ENCODE data around the gene GAS7.
A peak's percentile ranks its signal among the peaks of the same experiment; 100 is the strongest.

Gene GAS7

DNA sequence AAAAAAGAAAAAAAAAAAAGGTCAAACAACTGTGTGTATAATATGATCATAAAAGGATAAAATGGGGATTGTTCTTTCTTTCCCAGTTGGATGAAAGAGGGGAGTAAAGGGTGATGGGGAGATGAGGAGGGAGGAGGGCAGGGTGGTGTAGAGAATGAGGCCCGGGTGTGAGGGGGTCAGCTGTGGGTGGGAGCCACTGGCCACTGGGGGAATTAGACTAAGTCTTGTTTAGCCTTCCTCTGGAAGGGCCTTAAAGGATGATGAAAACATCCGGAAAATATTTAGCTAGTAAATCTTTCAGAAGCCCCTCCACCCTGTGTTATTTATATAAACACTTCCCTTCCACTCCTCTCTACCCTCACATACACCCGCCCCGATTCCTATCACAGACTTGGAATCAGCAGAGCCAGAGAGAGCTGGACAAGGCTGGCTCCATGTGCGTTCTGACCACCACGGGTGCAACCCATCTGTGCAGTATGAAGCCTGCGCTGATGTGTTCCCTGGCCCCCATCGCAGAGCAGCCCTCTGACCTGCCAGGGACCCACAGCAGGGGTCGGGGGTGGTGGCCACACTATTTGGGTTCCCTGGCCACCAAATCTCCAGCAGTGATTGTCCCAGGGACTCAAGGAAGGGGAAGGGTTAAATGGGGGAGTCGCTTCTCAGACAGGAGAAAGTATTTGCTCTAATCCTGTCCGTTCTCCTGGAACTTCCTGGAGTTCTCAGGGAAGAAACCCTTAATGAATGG lies 72.7 kb downstream of the GAS7 start:
- no peaks in the 10 kb centered on the region for H3K36me3 ChIP-seq (ENCODE audit: control insufficient read depth in 2 of 2, insufficient read depth in 2 of 2, low read length in 2 of 2)
- H3K4me1 ChIP-seq (ENCODE audit: control insufficient read depth in 2 of 2, insufficient read depth in 2 of 2, low read length in 2 of 2): peaks cover 5 to 12% of the 10 kb centered on the region in 2 donors
- no peak overlapping the region for H3K9ac ChIP-seq (ENCODE audit: low read depth in 1 of 2, low read length in 2 of 2)
- no peaks in the 10 kb centered on the region for H3K27me3 ChIP-seq (ENCODE audit: control insufficient read depth in 2 of 2, insufficient read depth in 2 of 2, low read length in 2 of 2)
- peak overlapping the region in 1 of 2 donors; percentile 36 for H3K4me3 ChIP-seq (ENCODE audit: low read length in 2 of 2)
- no peaks in the 10 kb centered on the region for H3K9me3 ChIP-seq (ENCODE audit: control insufficient read depth in 2 of 2, low read length in 2 of 2)
- peak overlapping the region; percentile 39 to 52 for H3K27ac ChIP-seq (ENCODE audit: low read depth in 2 of 2, low read length in 2 of 2)

DNA sequence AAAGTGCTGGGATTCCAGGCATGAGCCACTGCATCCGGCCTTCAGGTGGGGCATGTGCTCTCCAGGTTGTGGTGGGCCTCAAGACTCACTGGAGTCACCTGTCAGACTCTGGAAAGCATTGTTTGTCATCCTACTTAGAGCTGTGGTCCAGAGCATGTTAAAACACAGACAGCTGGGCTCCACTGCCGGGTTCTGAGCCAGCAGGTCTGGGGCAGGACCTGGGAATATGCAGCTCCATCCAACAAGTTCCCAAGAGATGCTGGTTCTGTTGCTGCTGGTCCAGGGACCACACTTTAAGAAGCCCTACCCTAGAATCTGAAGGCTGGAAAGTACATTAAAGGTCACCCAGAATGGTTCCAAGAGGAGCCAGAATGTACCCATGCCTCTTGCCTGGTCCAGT lies 75.3 kb downstream of the GAS7 start:
- H3K9ac ChIP-seq (ENCODE audit: low read depth in 1 of 2, low read length in 2 of 2): no peak overlapping the region
- no peaks in the 10 kb centered on the region for H3K27me3 ChIP-seq (ENCODE audit: control insufficient read depth in 2 of 2, insufficient read depth in 2 of 2, low read length in 2 of 2)
- H3K36me3 ChIP-seq (ENCODE audit: control insufficient read depth in 2 of 2, insufficient read depth in 2 of 2, low read length in 2 of 2): no peaks in the 10 kb centered on the region
- no peaks in the 10 kb centered on the region for H3K9me3 ChIP-seq (ENCODE audit: control insufficient read depth in 2 of 2, low read length in 2 of 2)
- H3K4me3 ChIP-seq (ENCODE audit: low read length in 2 of 2): no peak overlapping the region
- H3K27ac ChIP-seq (ENCODE audit: low read depth in 2 of 2, low read length in 2 of 2): no peak overlapping the region
- H3K4me1 ChIP-seq (ENCODE audit: control insufficient read depth in 2 of 2, insufficient read depth in 2 of 2, low read length in 2 of 2): peaks cover 21 to 22% of the 10 kb centered on the region in 2 donors

DNA sequence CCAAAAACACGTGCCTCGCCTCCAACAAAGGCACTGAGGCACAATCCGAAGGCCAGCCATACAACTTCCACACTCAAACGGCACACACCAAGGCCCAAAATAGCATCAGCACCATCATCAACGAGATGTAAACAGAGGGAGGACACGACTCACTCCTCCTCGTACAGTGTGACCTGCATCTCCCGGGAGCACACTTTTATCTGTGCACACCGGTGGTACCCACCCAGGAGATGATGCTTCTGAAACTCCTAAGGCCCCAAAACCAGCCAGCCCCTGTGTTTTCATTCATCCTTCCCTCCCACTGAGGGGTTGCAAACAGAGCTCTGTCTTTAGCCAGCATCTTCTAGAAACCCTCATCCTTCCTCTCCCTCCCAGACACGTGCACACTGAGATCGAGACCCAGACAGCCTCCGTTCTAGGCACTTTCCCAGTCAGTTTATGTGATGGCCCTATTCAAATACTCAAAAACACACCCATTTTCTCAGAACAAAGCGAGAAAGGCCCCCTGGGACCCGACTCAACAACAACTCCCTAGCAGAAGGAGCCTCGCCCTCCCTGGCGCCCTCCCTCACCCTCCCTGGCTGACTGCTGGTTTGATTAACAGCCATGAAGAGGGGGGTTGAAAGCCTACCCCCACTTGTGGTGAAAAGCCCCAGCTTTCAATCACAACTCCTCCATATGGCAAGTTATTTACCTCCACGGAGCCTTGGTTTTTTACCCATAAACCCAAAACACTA lies 76.3 kb downstream of the GAS7 start:
- H3K4me1 ChIP-seq (ENCODE audit: control insufficient read depth in 2 of 2, insufficient read depth in 2 of 2, low read length in 2 of 2): peaks cover 18 to 22% of the 10 kb centered on the region in 2 donors
- H3K9me3 ChIP-seq (ENCODE audit: control insufficient read depth in 2 of 2, low read length in 2 of 2): no peaks in the 10 kb centered on the region
- H3K36me3 ChIP-seq (ENCODE audit: control insufficient read depth in 2 of 2, insufficient read depth in 2 of 2, low read length in 2 of 2): no peaks in the 10 kb centered on the region
- H3K27me3 ChIP-seq (ENCODE audit: control insufficient read depth in 2 of 2, insufficient read depth in 2 of 2, low read length in 2 of 2): no peaks in the 10 kb centered on the region
- H3K27ac ChIP-seq (ENCODE audit: low read depth in 2 of 2, low read length in 2 of 2): no peak overlapping the region
- H3K4me3 ChIP-seq (ENCODE audit: low read length in 2 of 2): no peak overlapping the region
- H3K9ac ChIP-seq (ENCODE audit: low read depth in 1 of 2, low read length in 2 of 2): no peak overlapping the region

DNA sequence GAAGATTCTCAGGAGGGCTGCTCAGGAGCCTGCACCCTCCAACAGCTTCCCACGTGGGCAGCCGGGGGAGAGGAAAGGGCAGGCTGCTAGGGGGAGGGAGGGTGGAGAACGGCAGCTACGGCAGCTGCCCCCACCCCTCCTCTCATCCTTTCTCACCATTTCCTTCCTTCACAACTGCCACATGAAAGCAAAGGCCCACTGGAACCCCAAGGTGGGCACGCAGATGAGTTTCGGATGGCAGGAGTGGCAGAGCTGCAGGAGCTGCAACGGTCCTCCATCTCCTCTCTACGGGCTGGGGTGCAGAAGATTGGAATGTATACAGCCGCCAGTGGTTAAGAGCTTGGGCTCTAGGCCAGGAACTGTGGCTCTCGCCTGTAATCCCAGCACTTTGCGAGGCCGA lies 77.7 kb downstream of the GAS7 start:
- peaks cover 11 to 22% of the 10 kb centered on the region in 2 donors for H3K4me1 ChIP-seq (ENCODE audit: control insufficient read depth in 2 of 2, insufficient read depth in 2 of 2, low read length in 2 of 2)
- H3K9ac ChIP-seq (ENCODE audit: low read depth in 1 of 2, low read length in 2 of 2): no peak overlapping the region
- no peaks in the 10 kb centered on the region for H3K36me3 ChIP-seq (ENCODE audit: control insufficient read depth in 2 of 2, insufficient read depth in 2 of 2, low read length in 2 of 2)
- no peak overlapping the region for H3K27ac ChIP-seq (ENCODE audit: low read depth in 2 of 2, low read length in 2 of 2)
- H3K27me3 ChIP-seq (ENCODE audit: control insufficient read depth in 2 of 2, insufficient read depth in 2 of 2, low read length in 2 of 2): no peaks in the 10 kb centered on the region
- no peak overlapping the region for H3K4me3 ChIP-seq (ENCODE audit: low read length in 2 of 2)
- H3K9me3 ChIP-seq (ENCODE audit: control insufficient read depth in 2 of 2, low read length in 2 of 2): no peaks in the 10 kb centered on the region

DNA sequence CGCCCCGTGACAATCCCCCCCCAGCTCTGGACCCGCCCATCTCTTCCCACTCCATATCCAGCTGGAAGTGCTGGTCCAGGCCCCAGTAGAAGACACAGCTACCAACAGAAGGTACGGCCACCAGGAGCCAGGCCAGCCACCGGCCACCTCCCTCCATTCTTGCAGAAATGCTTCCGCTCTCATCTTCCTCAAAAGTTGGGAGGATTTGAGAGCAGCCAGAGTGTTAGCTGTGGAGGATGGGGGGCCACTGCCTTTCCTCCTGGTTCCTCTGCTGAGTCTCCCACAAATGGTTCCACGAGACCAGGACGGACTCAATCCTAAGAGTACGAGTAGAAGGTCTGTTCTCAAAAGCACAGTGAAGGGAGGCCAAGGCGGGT lies 78.3 kb downstream of the GAS7 start:
- H3K36me3 ChIP-seq (ENCODE audit: control insufficient read depth in 2 of 2, insufficient read depth in 2 of 2, low read length in 2 of 2): no peaks in the 10 kb centered on the region
- H3K9ac ChIP-seq (ENCODE audit: low read depth in 1 of 2, low read length in 2 of 2): no peak overlapping the region
- H3K27ac ChIP-seq (ENCODE audit: low read depth in 2 of 2, low read length in 2 of 2): no peak overlapping the region
- no peaks in the 10 kb centered on the region for H3K9me3 ChIP-seq (ENCODE audit: control insufficient read depth in 2 of 2, low read length in 2 of 2)
- H3K4me1 ChIP-seq (ENCODE audit: control insufficient read depth in 2 of 2, insufficient read depth in 2 of 2, low read length in 2 of 2): peaks cover 15 to 27% of the 10 kb centered on the region in 2 donors
- no peaks in the 10 kb centered on the region for H3K27me3 ChIP-seq (ENCODE audit: control insufficient read depth in 2 of 2, insufficient read depth in 2 of 2, low read length in 2 of 2)
- no peak overlapping the region for H3K4me3 ChIP-seq (ENCODE audit: low read length in 2 of 2)

DNA sequence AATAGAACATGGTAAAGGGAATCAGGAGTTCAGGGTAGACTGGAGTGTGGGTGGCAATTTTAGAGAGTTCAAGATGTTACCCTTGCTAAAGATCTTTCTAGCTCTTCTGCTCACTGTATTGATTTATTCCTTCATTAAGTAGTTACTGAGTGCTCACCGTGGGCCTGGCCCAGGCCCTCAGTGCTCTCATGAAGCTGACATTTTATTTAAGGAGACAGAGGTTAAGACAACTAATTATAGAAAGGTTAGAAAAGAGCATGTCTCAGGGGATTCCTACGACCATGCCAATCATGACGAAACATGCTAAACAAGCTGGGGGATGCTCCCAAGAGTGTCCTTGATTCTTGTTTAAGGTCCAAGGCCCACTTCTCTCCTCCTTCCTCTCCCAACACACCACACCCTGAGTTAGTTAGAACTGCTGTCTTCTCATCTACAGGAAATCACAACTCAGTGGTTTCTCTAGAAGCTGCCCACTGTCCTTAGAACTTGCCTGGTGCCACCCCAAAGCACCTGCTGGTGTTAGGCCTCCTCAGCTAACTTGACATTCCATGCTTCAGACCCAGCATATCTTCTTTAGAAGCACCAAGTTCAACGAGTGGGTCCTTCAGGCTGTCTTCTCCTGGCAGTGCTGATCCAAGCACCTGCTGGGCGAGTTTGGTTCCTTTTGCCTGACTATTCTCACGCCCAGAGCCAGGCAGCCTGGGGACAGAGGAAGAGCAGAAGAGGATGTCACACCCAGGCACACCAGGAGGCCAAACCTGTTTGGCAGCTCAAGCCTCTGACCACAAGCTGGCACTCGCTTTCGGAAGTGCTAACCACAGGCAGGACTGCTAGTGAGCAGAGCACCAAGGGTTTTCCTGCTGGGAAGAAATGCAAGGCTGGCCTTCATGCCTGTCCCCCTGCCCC lies 79.0 kb downstream of the GAS7 start:
- H3K9me3 ChIP-seq (ENCODE audit: control insufficient read depth in 2 of 2, low read length in 2 of 2): no peaks in the 10 kb centered on the region
- H3K27ac ChIP-seq (ENCODE audit: low read depth in 2 of 2, low read length in 2 of 2): peak overlapping the region in 1 of 2 donors; percentile 62
- no peak overlapping the region for H3K4me3 ChIP-seq (ENCODE audit: low read length in 2 of 2)
- H3K27me3 ChIP-seq (ENCODE audit: control insufficient read depth in 2 of 2, insufficient read depth in 2 of 2, low read length in 2 of 2): no peaks in the 10 kb centered on the region
- H3K4me1 ChIP-seq (ENCODE audit: control insufficient read depth in 2 of 2, insufficient read depth in 2 of 2, low read length in 2 of 2): peaks cover 20 to 33% of the 10 kb centered on the region in 2 donors
- H3K36me3 ChIP-seq (ENCODE audit: control insufficient read depth in 2 of 2, insufficient read depth in 2 of 2, low read length in 2 of 2): no peaks in the 10 kb centered on the region
- H3K9ac ChIP-seq (ENCODE audit: low read depth in 1 of 2, low read length in 2 of 2): no peak overlapping the region

DNA sequence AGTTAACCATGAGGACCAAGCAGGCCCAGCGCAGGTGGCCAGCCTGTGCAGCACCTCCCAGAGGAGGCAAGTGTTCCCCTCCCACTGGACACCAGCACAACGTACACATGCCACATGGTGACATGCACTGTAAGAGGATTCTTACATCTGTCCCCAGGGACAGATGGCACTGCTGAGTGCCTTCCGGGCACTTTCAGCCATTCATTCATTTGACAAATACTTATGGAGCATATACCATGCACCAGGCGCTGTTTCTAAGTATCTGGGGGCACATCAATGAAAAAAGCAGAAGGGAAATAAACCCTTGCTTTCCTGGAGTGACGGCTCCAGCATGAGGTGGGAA lies 79.6 kb downstream of the GAS7 start:
- H3K4me1 ChIP-seq (ENCODE audit: control insufficient read depth in 2 of 2, insufficient read depth in 2 of 2, low read length in 2 of 2): peaks cover 24 to 36% of the 10 kb centered on the region in 2 donors
- no peaks in the 10 kb centered on the region for H3K36me3 ChIP-seq (ENCODE audit: control insufficient read depth in 2 of 2, insufficient read depth in 2 of 2, low read length in 2 of 2)
- H3K4me3 ChIP-seq (ENCODE audit: low read length in 2 of 2): no peak overlapping the region
- no peaks in the 10 kb centered on the region for H3K9me3 ChIP-seq (ENCODE audit: control insufficient read depth in 2 of 2, low read length in 2 of 2)
- H3K27ac ChIP-seq (ENCODE audit: low read depth in 2 of 2, low read length in 2 of 2): no peak overlapping the region
- no peak overlapping the region for H3K9ac ChIP-seq (ENCODE audit: low read depth in 1 of 2, low read length in 2 of 2)
- H3K27me3 ChIP-seq (ENCODE audit: control insufficient read depth in 2 of 2, insufficient read depth in 2 of 2, low read length in 2 of 2): no peaks in the 10 kb centered on the region

DNA sequence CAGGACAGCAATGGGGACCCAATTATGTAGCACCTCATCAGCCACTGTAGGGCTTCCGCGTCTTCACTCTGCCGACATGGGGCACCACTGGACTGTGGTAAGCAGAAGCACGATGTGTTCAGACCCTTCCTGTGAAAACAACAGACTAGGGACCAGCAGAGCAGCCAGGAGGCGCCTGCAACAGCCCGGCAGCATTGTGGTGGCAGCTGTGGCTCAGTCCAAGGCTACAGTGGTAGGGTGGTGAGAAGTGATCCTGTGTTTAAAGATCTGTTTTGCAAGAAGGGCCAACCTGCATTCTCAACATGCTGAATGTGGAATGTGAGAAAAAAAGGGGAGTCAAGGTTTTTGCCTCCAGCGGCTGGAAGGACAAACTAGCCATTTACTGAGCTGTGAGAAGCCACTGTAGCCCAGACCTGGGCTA lies 80.8 kb downstream of the GAS7 start:
- Histone ChIP-seq H3K4me3 (ENCODE audit: low read length in 2 of 2) (no peak overlapping the region), H3K4me1 (ENCODE audit: control insufficient read depth in 2 of 2, insufficient read depth in 2 of 2, low read length in 2 of 2) (peaks cover 24 to 36% of the 10 kb centered on the region in 2 donors), H3K9me3 (ENCODE audit: control insufficient read depth in 2 of 2, low read length in 2 of 2) (no peaks in the 10 kb centered on the region), H3K27ac (ENCODE audit: low read depth in 2 of 2, low read length in 2 of 2) (no peak overlapping the region), H3K36me3 (ENCODE audit: control insufficient read depth in 2 of 2, insufficient read depth in 2 of 2, low read length in 2 of 2) (no peaks in the 10 kb centered on the region), H3K27me3 (ENCODE audit: control insufficient read depth in 2 of 2, insufficient read depth in 2 of 2, low read length in 2 of 2) (no peaks in the 10 kb centered on the region), H3K9ac (ENCODE audit: low read depth in 1 of 2, low read length in 2 of 2) (no peak overlapping the region)

DNA sequence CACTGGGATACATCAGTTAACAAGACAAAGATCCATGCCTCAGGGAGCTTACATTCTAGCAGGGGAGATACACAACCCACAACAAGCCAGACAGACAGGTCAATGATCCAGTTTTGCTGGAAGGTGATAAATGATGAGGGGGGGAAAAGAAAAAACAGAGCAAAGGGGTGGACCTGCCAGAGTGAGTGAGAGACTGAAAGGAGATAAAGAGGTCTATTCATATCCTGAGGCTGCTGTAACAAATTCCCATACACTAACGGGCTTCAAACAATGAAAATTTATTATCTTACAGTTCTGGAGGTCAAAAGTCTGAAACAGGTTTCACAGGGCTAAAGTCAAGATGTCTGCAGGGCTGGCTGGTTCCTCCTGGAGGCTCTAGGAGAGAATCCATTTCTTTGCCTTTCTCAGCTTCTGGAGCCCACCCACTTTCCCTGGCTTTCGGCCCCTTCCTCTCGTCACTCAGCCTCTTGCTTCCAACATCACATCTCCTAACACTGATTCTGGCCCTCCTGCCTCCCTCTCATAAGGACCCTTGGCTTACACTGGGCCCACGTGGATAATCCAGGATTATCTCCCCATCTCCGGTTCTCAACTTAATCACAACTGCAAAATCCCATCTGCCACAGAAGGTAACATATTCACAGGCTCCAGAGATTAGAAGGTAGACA lies 81.5 kb downstream of the GAS7 start:
- Histone ChIP-seq H3K36me3 (ENCODE audit: control insufficient read depth in 2 of 2, insufficient read depth in 2 of 2, low read length in 2 of 2) (no peaks in the 10 kb centered on the region), H3K27me3 (ENCODE audit: control insufficient read depth in 2 of 2, insufficient read depth in 2 of 2, low read length in 2 of 2) (no peaks in the 10 kb centered on the region), H3K4me1 (ENCODE audit: control insufficient read depth in 2 of 2, insufficient read depth in 2 of 2, low read length in 2 of 2) (peaks cover 24 to 36% of the 10 kb centered on the region in 2 donors), H3K9me3 (ENCODE audit: control insufficient read depth in 2 of 2, low read length in 2 of 2) (no peaks in the 10 kb centered on the region), H3K9ac (ENCODE audit: low read depth in 1 of 2, low read length in 2 of 2) (no peak overlapping the region), H3K27ac (ENCODE audit: low read depth in 2 of 2, low read length in 2 of 2) (no peak overlapping the region), H3K4me3 (ENCODE audit: low read length in 2 of 2) (no peak overlapping the region)
